Measurements from ENCODE around the gene CERS1.
"Not testable (repeated sequence)": the region's sequence is repeated elsewhere in the genome, so short reads cannot be mapped to it uniquely, and the experiment has no call there.

CERS1 gene

GRCh38 chr19:18919086-18919899 is 23.3 kb upstream of the CERS1 start, which contains the start of the genes COPE and DDX49:
COPE (minus strand) TSS chr19:18919387; CDS start chr19:18919348, 39 bp downstream.
DDX49 (plus strand) TSS chr19:18919715; CDS start chr19:18919742, 27 bp downstream.
- peak; percentile 90 to 91 for DNase-seq (ENCODE audit: low read depth in 2 of 2)

- DNase-seq (ENCODE audit: low read depth in 2 of 2): not testable (repeated sequence)
These were observed 21.6 kb upstream of the CERS1 start for GRCh38 chr19:18917593-18917992.

- no peak for DNase-seq (ENCODE audit: low read depth in 2 of 2)
These were observed 19.7 kb upstream of the CERS1 start for GRCh38 chr19:18915639-18916038.

- DNase-seq (ENCODE audit: low read depth in 2 of 2): no peak
These were observed 17.5 kb upstream of the CERS1 start for GRCh38 chr19:18913466-18913865.

- no peak for DNase-seq (ENCODE audit: low read depth in 2 of 2)
These were observed 17.0 kb upstream of the CERS1 start for GRCh38 chr19:18912933-18913332.

GRCh38 chr19:18910801-18911436 is 15.0 kb upstream of the CERS1 start:
- DNase-seq (ENCODE audit: low read depth in 2 of 2): no peak

- DNase-seq (ENCODE audit: low read depth in 2 of 2): no peak
These were observed 14.1 kb upstream of the CERS1 start for GRCh38 chr19:18910010-18910409.

GRCh38 chr19:18908917-18909619 is 13.1 kb upstream of the CERS1 start:
- DNase-seq (ENCODE audit: low read depth in 2 of 2): no peak

GRCh38 chr19:18906605-18907519 is 10.9 kb upstream of the CERS1 start:
- no peak for DNase-seq (ENCODE audit: low read depth in 2 of 2)

GRCh38 chr19:18905513-18906236 is 9.7 kb upstream of the CERS1 start:
- DNase-seq (ENCODE audit: low read depth in 2 of 2): no peak

GRCh38 chr19:18905058-18905456 is 9.1 kb upstream of the CERS1 start:
- DNase-seq (ENCODE audit: low read depth in 2 of 2): no peak

GRCh38 chr19:18904334-18905057 is 8.5 kb upstream of the CERS1 start:
- DNase-seq (ENCODE audit: low read depth in 2 of 2): no peak

- DNase-seq (ENCODE audit: low read depth in 2 of 2): no peak
These were observed 7.4 kb upstream of the CERS1 start for GRCh38 chr19:18903156-18904037.

- DNase-seq (ENCODE audit: low read depth in 2 of 2): not testable (repeated sequence)
These were observed 6.6 kb upstream of the CERS1 start for GRCh38 chr19:18902519-18902918.

GRCh38 chr19:18901491-18901890 is 5.5 kb upstream of the CERS1 start:
- DNase-seq (ENCODE audit: low read depth in 2 of 2): no peak

GRCh38 chr19:18900700-18901481 is 4.9 kb upstream of the CERS1 start:
- no peak for DNase-seq (ENCODE audit: low read depth in 2 of 2)

- no peak for DNase-seq (ENCODE audit: low read depth in 2 of 2)
These were observed 3.9 kb upstream of the CERS1 start for GRCh38 chr19:18899624-18900560.

Data from stimulated activated CD4-positive, alpha-beta T cell treated with anti-CD3 and anti-CD28 coated beads, Interleukin-1b, Interleukin-23, amount 100 ng/mL, for 4 hours (primary cell).